Measurements from ENCODE around the gene POLR3G.

POLR3G gene

GRCh38 chr5:90503596-90503995, 28.9 kb downstream of the POLR3G start:
- DNase-seq (ENCODE audit: low read depth in 2 of 2), result no peak

DNA sequence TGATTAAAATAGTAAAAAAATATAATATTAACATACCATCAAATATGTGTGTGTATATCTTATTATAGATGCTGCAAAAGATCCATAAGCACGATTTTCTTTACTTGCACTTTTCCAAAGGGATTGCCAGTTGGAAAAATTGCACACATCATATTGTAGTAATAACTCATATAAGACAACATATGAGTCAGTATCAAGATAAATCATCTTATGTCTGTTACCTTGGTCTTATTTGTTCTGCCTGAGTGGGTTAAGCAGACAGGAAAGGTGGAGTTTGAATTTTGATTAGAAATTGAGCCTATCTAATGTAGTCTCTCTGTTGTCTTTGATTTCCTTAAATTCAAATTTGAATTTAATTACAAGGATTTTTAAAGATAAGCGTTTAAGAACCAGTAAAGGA, 30.1 kb downstream of the POLR3G start:
- no peak for DNase-seq (ENCODE audit: low read depth in 2 of 2)

DNA sequence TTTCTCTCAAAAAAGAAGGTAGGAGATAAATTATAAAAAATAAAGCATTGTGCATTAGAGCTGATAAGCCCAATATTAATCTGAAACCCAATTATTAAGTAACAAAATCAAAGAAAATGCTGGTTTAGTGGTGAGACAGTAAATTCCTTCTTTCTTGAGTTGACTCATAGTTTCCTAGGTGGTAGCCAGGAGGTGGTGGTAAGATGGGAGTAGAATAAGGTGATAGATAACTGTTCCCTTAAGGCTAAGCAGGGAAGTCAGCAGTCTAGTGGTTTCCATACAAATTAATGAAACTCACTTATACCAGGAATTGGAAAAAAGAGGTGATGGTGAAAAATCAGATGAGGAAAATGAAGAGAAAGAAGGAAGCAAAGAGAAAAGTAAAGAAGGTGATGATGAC, 31.6 kb downstream of the POLR3G start:
- no peak for DNase-seq (ENCODE audit: low read depth in 2 of 2)

GRCh38 chr5:90510438-90510837, 35.8 kb downstream of the POLR3G start:
- no peak for DNase-seq (ENCODE audit: low read depth in 2 of 2)

- no peak for DNase-seq (ENCODE audit: low read depth in 2 of 2)
Measured at GRCh38 chr5:90514520-90514919, 39.9 kb downstream of the POLR3G start.

DNA sequence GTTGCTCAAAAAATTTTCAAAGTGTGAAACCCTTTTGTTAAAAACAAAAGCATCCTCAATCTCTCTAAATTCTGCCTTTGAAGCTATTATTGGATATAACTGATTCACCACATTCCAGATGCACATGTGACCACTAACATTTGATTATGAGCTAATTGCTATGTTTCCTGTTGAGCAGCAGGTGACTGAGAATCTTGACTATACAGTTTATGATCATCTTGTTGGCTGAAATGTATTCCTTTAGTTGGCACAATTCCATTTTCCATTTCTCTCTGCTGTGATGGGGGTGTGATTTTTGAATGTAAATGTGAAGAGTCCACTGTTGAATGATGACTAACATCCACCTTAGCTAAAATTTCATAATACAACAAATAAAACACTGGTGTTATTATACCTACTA, 44.0 kb downstream of the POLR3G start:
- DNase-seq (ENCODE audit: low read depth in 2 of 2), result no peak

- no peak for DNase-seq (ENCODE audit: low read depth in 2 of 2)
Measured at GRCh38 chr5:90519081-90519480, 44.4 kb downstream of the POLR3G start.

DNA sequence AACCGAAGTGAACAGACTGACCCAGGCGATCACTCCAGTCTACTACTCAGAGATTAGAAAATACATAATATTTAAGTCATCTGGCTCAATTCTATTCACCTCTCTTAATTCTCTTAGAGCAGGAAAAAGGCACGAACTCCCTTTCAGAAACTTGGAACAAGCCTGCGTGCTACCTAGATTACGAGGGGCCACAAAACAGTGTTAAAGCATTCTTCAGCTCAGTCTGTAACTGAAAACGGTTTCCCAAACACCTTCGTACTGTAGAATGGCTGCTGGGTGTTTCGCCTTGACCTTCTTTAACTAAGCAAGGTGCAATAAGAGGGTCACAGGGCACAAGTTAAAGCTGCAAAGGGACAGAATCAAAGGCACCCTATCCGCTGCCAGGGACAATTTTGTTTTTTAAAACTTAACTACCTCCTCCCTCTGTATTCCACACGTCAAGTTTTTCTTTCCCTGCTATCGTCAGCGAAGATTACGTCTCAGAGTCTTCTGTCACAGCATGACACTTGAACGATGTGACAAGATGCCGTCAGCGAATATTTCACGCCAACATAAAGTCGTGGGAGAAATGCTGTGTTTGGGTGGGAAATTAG, 54.0 kb downstream of the POLR3G start:
- DNase-seq (ENCODE audit: low read depth in 2 of 2), result no peak

GRCh38 chr5:90529194-90529938, 54.7 kb downstream of the POLR3G start, which contains the start of gene LYSMD3:
LYSMD3 (minus strand) TSS chr5:90529584; CDS start chr5:90525289, 4,295 bp downstream.
- DNase-seq (ENCODE audit: low read depth in 2 of 2), result peak; percentile 93 to 95

DNA sequence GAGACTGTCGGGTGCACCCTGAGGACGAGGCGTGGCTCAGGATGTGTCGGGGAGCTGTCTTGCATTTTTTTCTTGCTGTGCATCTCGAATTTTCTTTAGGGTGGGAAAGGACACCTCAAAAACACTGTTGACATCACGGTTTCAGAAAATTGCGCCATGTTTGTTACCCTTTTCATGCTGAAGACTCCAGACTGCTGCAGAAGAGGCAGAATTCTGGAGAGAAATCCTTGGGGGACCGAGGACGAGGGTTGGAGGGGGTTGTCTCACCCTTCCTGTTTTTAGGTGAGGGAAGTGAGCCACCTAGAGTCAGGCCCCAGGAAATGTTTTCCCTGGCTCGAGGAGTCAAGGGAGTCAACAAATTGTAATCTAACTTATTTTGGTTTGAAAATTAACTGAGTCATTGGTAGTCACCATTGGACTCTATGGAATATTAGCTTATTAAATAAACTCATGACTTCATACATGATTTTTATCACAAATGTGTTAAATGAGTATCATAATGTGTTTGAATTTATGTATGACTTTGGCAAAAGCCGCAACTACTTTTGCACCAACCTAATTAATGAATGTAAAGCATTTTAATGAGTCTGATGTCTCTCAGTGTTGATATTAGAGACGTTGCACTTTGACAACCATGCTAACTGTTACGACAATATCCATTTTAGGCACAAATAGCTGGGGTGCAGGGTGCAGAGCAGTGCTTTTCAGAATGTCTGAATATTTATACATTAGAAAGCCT, 55.4 kb downstream of the POLR3G start:
- peak; percentile 36 to 37 for DNase-seq (ENCODE audit: low read depth in 2 of 2)

GRCh38 chr5:90530736-90531487, 56.2 kb downstream of the POLR3G start:
- DNase-seq (ENCODE audit: low read depth in 2 of 2), result no peak

GRCh38 chr5:90533794-90534193, 59.1 kb downstream of the POLR3G start:
- no peak for DNase-seq (ENCODE audit: low read depth in 2 of 2)

DNA sequence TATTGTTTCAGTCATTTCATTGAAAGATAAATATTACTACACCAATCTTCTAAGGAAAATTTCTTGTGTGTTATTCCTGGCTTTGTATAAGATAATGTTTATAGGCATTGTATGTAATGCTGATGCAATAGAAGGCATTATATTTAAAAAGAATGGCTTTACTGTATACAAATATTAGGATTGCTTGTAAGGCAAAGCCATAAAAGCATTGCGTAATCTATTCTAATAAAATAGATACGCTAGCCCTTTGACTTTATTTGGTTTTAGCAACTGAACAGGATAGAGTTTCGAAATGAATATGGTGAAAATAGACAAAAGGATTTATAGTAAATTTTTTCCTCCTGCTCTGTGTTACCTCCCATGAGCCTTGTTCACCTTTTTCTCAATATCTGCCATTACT, 60.3 kb downstream of the POLR3G start:
- no peak for DNase-seq (ENCODE audit: low read depth in 2 of 2)

GRCh38 chr5:90542827-90543519, 68.3 kb downstream of the POLR3G start:
- no peak for DNase-seq (ENCODE audit: low read depth in 2 of 2)

DNA sequence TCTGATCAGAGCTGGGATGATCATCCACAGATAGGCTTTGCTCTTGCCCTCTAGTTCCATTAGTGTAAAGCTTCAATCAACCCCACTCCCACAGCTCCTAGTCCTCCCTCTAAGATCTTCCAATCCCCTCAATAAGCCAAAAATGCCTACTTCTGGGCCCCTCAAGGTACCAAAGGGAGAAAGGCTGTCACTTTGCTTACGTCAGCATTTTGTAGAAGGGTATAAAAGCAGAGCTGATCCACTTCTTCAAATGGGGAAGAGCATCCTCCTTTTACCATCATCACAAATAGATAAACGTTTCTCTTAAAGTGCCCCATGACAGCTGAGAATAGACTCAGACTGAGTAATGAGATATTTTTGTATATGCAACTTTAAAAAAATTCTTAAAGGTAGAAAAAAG, 70.8 kb downstream of the POLR3G start:
- DNase-seq (ENCODE audit: low read depth in 2 of 2), result no peak

- DNase-seq (ENCODE audit: low read depth in 2 of 2), result no peak
Measured at GRCh38 chr5:90546216-90546837, 71.7 kb downstream of the POLR3G start.

- no peak for DNase-seq (ENCODE audit: low read depth in 2 of 2)
Measured at GRCh38 chr5:90547072-90547536, 72.4 kb downstream of the POLR3G start.

DNA sequence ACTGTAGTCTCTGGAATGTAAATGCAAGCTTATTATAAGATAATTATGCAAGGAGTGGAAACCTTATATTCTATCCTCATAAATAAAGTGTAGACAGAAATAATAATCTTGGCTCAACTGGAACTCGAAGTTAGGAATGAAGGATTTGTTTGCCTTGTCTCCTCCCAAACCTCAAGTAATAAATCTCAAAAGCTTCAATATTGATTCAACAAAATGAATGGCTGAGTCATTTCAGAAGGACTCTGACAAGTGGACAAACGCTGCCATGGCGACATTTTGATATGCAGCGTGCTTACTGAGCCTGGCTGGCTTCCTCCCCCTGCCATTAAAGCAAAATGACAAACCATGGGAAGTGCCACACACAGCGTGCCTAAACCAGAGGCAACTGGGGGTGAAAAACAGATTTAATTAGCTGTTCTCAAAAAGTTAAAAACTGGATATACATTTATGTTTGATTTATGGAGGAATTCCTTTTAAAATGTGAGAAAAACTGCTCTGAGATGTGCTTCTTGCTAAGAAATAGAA, 73.5 kb downstream of the POLR3G start:
- DNase-seq (ENCODE audit: low read depth in 2 of 2), result no peak

- DNase-seq (ENCODE audit: low read depth in 2 of 2), result no peak
Measured at GRCh38 chr5:90549223-90549622, 74.6 kb downstream of the POLR3G start.

DNA sequence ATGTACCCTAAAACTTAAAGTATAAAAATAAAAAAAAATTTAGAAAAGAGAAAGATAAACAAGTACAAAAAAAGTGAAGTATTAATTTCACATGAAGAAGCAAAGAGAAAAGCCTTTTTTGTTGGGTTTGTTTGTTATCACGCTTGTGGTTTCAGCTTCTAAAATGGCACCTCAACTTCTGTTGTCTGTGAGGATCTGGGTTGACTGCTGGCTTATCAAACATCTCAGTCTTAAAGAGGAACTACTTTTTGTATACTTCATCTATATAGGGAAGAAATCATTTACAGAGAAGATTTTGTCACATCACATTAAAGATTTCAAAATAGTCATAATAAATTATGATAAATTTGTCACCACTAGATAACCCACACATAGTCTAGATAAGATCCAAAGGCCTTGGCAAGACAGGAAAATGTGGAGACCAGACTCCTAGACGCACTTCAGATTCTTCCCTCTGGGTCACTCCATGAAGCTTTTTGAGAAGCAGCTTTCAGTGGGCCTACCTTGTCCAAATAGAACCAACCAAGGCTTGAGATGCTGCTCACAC, 75.1 kb downstream of the POLR3G start:
- no peak for DNase-seq (ENCODE audit: low read depth in 2 of 2)
